Glutamatergic neuron (in vitro differentiated cells): Measurements from ENCODE around the gene RCAN2. TPM values are rescaled to one million over a fixed set of nuclear protein-coding genes. Genes with fewer than 3 reads are reported as not detected.
A peak's percentile ranks its signal among the peaks of the same experiment; 100 is the strongest.

ENCODE experiments used
- DNase-seq: peaks from one replicate; pipeline ENCODE4 v3.0.0; 2022
- H3K27ac Mint-ChIP-seq: one replicate; pipeline ENCODE4 v1.8.0; 2020; ENCODE audit warnings: mild to moderate bottlenecking, mixed read lengths, inconsistent platforms; ENCODE audit not compliant: unreplicated experiment
- H3K27me3 Mint-ChIP-seq: one replicate; pipeline ENCODE4 v1.8.0; 2020; ENCODE audit warnings: mild to moderate bottlenecking, moderate library complexity, mixed read lengths, inconsistent platforms; ENCODE audit not compliant: unreplicated experiment
- H3K36me3 Mint-ChIP-seq: one replicate; pipeline ENCODE4 v1.8.0; 2020; ENCODE audit warnings: mild to moderate bottlenecking, mixed read lengths, inconsistent platforms; ENCODE audit not compliant: unreplicated experiment
- H3K4me1 Mint-ChIP-seq: one replicate; pipeline ENCODE4 v1.8.0; 2020; ENCODE audit warnings: mild to moderate bottlenecking, low read depth, mixed read lengths, inconsistent platforms; ENCODE audit not compliant: unreplicated experiment
- H3K4me3 Mint-ChIP-seq: one replicate; pipeline ENCODE4 v1.8.0; 2020; ENCODE audit warnings: mild to moderate bottlenecking, mixed read lengths, inconsistent platforms; ENCODE audit not compliant: unreplicated experiment
- H3K9me3 Mint-ChIP-seq: one replicate; pipeline ENCODE4 v1.8.0; 2020; ENCODE audit warnings: mild to moderate bottlenecking, moderate library complexity, mixed read lengths, inconsistent platforms; ENCODE audit not compliant: unreplicated experiment
- CTCF ChIP-seq: fragments of 200-600 bp; sonication (generic); IDR thresholded peaks from one replicate; pipeline ENCODE4 v1.5.0; 2021; ENCODE audit not compliant: partially characterized antibody, unreplicated experiment
- total RNA-seq: library from RNA; stranded (reverse); fragmentation: NEBNext Ultra II Directional; extraction: Animal tissue kit (Norgen Biotek cat#: 25700); gene quantifications from one replicate; pipeline ENCODE4 v1.2.1, GENCODE V29; 2021; ENCODE audit not compliant: unreplicated experiment

RCAN2 gene
- total RNA-seq, 1 donor from 2014 or later = 21.6 TPM

DNA sequence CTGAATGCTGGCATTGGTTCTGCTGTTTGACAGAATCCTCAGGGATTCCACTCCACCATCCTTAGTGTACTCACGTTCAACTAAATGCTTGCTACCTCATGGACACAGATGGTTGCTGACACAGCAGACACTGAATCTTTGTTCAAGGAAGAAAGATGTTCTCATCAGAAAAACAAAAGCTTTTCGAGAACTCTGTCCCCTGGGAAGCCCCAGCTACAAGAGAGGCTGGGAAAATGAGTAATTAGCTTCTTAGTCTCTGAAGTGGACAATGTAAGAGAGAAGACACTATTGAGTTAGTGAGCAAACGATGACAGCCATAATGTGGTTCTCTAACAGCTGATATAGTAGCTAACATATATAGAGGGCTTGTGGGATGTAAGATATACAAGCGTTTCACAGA is 289.5 kb downstream of the RCAN2 start:
- no peak overlapping the region for H3K4me3 Mint-ChIP-seq
- H3K27me3 Mint-ChIP-seq = no peaks in the 10 kb centered on the region
- DNase-seq = peak; percentile 26
- H3K9me3 Mint-ChIP-seq = no peaks in the 10 kb centered on the region
- TF ChIP-seq CTCF = no peak
- H3K36me3 Mint-ChIP-seq = peaks cover 6% of the 10 kb centered on the region
- peaks cover 14% of the 10 kb centered on the region for H3K4me1 Mint-ChIP-seq
- H3K27ac Mint-ChIP-seq = peak overlapping the region; percentile 77

- Mint-ChIP-seq H3K9me3 (no peaks in the 10 kb centered on the region), H3K4me1 (peaks cover 14% of the 10 kb centered on the region), H3K27ac (no peak overlapping the region), H3K36me3 (no peaks in the 10 kb centered on the region), H3K27me3 (no peaks in the 10 kb centered on the region), H3K4me3 (no peak overlapping the region)
- no peak for DNase-seq
- TF ChIP-seq CTCF = no peak
These were observed 291.9 kb downstream of the RCAN2 start for GRCh38 chr6:46199387-46199786.

DNA sequence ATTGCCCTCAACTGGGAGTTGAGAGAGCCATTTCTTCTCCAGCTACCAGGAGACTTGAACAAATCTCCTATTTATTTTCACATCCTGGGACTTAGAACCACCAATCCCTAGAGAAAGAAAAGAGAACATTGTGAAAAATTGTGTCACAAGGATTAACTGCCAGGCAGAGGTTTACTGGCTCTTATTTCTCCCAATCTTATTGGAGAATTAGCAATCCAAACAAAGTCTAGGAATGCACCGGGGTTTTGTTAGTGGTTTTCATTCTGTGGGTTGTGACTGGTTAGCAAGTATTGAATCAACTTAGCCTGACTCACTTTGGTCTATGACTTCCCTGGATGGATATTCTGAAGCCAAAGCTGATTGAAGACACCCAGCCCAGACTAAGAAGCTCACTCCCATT is 299.3 kb downstream of the RCAN2 start:
- no peaks in the 10 kb centered on the region for H3K27me3 Mint-ChIP-seq
- TF ChIP-seq CTCF = no peak
- H3K4me3 Mint-ChIP-seq = no peak overlapping the region
- peaks cover 4% of the 10 kb centered on the region for H3K4me1 Mint-ChIP-seq
- H3K27ac Mint-ChIP-seq = no peak overlapping the region
- no peaks in the 10 kb centered on the region for H3K36me3 Mint-ChIP-seq
- DNase-seq = no peak
- H3K9me3 Mint-ChIP-seq = no peaks in the 10 kb centered on the region

GRCh38 chr6:46190889-46191288 is 300.4 kb downstream of the RCAN2 start:
- TF ChIP-seq CTCF = no peak
- no peak for DNase-seq

GRCh38 chr6:46189726-46190125 is 301.5 kb downstream of the RCAN2 start:
- no peak for TF ChIP-seq CTCF
- no peaks in the 10 kb centered on the region for H3K36me3 Mint-ChIP-seq
- peaks cover 4% of the 10 kb centered on the region for H3K4me1 Mint-ChIP-seq
- H3K27me3 Mint-ChIP-seq = no peaks in the 10 kb centered on the region
- H3K27ac Mint-ChIP-seq = no peak overlapping the region
- H3K9me3 Mint-ChIP-seq = no peaks in the 10 kb centered on the region
- H3K4me3 Mint-ChIP-seq = no peak overlapping the region
- DNase-seq = no peak

More at GRCh38 chr6:46190889-46191288, 300.4 kb downstream of the RCAN2 start:
- Mint-ChIP-seq H3K36me3 (no peaks in the 10 kb centered on the region), H3K4me1 (peaks cover 4% of the 10 kb centered on the region), H3K27ac (no peak overlapping the region), H3K4me3 (no peak overlapping the region), H3K9me3 (no peaks in the 10 kb centered on the region), H3K27me3 (no peaks in the 10 kb centered on the region)
